GM18858 (cell line): ENCODE data around the gene SENP5.

Experiments
- ATAC-seq: cut with Tn5 transposase; IDR thresholded peaks from one replicate; pipeline ENCODE4 v1.9.1; 2021; ENCODE audit not compliant: unreplicated experiment

Gene SENP5

GRCh38 chr3:196883361-196883760, 15.6 kb downstream of the SENP5 start:
- ATAC-seq = no peak

- no peak for ATAC-seq
Measured at GRCh38 chr3:196886144-196886543, 18.4 kb downstream of the SENP5 start.

DNA sequence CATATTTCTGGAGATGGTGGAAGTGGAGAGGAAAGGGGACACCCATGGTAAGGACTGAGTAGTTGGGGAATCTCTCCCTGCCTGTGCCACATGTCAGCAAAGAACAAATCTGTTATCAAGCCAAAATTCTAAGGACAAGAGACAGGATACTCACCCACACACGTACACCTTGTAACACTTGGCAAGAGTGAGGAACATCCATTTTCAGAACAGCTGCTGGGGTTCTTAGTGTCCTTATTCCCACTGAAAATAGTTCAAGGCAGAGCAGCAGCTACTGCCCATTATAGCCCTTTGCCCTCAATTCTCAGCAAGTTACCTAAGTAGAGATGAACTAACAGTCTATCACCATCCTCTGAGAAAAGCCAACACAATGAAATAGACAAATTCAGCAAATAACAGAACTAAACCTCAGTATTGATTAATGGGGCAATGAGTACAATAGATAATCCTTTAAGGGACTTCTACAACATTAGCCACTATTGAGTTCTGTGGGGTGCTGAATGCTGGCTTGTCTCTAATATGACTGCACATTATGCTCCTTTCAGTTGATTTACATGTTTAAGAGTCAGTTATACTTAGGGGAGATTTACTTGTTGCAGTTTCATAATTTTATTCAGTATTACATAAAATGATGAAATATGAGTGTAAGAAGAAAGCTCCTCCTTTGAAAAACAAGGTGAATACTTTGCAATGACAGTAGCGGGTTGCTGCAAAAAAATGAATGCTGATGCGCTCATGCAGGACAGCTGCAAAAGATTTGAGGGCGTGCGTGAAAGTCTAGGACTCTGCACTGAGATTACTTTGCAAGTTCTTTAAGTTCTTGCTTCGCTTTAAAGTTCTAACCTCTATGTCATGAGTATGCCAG, 22.4 kb downstream of the SENP5 start:
- ATAC-seq = no peak

- no peak for ATAC-seq
Measured at GRCh38 chr3:196894557-196895295, 27.0 kb downstream of the SENP5 start.

DNA sequence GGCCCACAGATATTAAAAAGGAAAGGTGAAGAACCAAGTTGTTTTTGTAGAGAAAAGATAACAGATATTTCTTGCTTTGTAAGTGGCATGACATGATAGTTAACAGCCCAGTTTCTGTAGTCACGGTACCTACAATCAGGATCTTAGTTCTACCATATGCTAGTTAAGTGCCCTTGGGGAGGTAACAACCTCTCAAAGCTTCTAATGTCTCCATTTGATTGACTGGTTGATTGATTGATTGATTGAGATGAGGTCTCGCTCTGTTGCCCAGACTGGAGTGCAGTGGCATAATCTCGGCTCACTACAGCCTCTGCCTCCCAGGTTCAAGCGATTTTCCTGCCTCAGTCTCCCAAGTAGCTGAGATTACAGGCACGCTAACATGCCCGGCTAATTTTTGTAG, 28.5 kb downstream of the SENP5 start:
- ATAC-seq = no peak

DNA sequence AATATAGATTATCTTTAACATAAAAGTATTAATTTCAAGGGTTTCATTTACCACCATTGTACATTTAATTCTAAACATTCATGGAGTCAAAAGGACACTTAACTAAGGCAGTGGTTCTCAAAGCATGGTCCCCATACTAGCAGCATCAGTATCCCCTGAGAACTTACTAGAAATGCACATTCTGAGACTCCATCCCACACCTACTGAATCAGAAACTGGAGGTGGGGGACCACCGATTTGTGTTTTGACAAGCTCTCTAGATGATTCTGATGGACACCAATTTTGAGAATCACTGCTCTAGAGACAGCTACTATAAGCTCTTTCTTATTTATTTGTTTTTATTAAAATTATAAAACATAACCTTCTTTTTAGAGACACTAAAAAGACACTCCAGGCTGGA, 34.0 kb downstream of the SENP5 start:
- no peak for ATAC-seq

- no peak for ATAC-seq
Measured at GRCh38 chr3:196902296-196902695, 34.6 kb downstream of the SENP5 start.

DNA sequence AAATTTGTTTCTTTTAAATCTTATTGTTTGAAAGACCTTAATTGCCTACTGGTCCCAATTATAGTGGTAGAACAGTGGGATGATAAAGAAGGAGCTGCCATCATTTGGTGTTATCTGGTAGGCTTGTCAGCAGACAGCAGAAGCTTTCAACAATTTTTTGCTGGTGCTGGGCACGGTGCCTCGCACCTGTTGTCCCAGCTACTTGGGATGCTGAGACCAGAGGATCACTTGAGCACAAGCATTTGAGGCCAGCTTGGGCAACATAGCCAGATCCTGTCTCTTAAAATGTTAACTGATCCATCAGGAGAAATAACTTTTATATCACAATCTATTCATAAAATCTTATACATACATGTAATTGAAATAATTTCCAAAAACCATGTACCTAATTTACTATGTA, 36.0 kb downstream of the SENP5 start:
- no peak for ATAC-seq

GRCh38 chr3:196914866-196915265, 47.1 kb downstream of the SENP5 start:
- no peak for ATAC-seq

DNA sequence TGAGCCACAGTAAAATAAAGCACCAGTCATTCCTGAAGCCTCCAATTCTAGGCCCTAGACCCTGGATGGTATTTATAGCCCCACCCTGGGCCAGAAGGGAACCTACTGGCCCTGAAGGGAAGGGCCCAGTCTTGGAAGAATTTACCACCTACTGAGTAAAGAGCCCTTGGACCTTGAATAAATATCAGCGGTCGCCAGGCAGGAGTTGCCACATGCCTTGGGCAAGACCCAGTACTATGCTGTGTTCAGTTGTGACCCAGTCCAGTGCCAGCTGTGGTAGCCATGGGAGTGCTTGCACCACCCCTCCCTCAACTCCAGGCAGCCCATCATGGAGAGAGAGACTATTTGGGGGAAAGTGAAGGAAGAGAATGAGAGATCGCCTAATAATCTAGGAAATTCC, 47.7 kb downstream of the SENP5 start:
- ATAC-seq = no peak

- no peak for ATAC-seq
Measured at GRCh38 chr3:196916221-196916620, 48.5 kb downstream of the SENP5 start.

DNA sequence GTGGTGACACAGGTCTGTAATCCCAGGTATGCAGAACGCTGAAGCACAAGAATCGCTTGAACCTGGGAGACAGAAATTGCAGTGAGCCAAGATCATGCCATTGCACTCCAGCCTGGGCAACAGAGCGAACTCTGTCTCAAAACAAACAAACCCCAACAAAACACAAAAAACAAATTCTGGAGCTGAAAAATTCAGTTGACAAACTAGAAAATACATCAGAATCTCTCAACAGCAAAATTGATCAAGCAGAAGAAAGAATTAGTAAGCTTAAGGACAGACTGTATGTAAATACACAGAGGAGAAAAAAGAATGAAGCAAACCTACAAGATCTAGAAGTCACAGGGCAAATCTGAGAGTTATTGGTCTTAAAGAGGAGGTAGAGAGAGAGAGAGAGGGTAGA, 49.3 kb downstream of the SENP5 start:
- ATAC-seq = no peak

- ATAC-seq = no peak
Measured at GRCh38 chr3:196918968-196919367, 51.2 kb downstream of the SENP5 start.

- ATAC-seq = no peak
Measured at GRCh38 chr3:196920733-196921132, 53.0 kb downstream of the SENP5 start.

DNA sequence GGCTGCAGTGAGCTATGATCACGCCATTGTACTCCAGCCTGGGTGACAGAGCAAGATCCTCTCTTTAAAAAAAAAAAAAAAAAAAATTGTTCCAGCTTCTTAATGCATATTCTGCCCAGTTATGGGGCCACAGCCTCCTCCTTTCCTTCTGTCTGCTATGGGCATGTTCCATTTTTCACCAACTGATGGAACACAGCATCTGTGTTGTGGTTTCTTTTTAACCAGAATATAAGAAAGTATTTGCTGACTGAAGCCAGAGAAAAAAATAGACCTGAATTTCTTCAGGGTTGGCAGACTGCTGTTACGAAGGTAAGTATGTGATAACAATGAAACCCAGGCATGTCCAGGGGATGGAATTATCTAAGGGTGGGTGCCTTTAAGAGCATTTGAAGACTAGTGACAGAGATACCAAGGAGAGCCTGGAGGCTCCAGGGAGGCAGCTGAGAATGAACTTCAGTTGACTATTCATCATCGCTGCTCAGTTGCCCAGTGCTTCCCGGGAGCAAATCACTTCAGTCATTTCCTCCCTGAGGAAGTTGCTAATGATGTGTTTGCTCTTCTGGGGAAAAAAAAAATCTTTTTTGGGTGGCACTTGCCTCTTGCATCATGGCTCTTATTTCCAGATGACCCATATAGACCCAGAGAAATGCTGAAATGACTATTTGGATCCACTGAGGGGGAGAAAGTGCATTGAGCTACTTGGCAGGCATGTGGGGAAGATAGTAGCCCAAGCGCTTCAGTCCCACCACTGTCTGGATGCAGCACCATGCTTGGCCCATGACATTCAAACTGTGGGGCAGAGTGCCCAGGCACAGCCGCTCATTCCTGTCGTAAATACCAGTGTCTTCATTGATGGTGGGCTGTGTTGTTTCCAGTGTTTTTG, 60.1 kb downstream of the SENP5 start:
- ATAC-seq = no peak

DNA sequence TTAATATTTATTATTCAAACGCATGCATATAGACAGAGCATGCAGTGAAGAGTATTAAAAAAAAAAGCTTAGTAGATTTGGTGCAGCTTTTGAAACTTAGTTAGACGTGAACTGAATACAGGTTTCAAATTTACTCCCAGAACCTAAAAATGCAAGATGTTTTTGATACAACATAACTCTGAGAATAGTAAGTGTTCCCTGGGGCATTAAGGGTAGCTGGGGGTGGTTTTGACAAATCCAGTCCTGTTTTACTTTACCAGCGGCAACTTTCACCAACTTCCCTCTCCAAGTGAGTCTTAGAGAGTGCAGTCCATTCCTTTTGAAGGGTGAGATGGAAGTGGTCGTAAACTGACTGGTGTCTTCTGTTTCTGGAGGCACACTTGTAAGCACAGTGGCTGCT, 63.4 kb downstream of the SENP5 start:
- ATAC-seq = no peak

- ATAC-seq = no peak
Measured at GRCh38 chr3:196931828-196932587, 64.3 kb downstream of the SENP5 start.

DNA sequence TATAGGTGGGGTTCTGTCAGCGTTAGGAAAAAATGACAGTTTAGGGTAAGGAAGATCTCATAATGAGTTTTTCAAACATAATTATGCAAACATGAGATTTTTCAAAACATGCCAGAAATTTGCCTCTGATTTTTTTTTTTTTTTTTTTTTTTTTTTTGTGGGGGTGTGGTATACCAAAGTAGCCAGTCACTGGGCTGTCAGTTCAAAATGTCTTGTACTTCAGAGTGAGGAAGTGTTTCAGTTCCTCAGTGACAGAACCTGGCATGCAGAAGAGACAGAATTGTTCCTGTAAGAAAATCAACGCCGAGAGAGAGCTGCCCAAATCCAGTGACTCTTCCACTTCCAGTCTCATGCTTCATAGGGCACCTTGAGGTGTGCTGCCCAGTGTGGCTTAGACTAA, 64.9 kb downstream of the SENP5 start:
- ATAC-seq = no peak

DNA sequence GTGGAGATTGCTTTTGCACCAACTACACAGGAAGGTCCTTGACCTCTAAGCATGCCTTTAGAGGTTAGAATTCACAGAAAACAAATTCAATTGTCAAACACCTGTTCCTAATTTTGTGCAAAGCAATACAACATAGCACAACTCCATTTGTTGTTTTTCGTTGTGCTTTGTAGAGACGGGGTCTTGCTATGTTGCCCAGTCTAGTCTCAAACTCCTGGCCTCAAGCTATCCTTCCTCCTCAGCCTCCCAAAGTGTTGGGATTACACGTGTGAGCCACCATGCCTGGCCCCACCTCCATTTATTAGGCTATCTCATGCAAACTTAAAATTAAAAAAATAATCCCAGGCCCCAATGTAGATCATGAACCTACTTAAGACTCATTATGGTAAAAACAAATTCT, 68.6 kb downstream of the SENP5 start:
- ATAC-seq = no peak

GRCh38 chr3:196938124-196938523, 70.4 kb downstream of the SENP5 start:
- no peak for ATAC-seq

DNA sequence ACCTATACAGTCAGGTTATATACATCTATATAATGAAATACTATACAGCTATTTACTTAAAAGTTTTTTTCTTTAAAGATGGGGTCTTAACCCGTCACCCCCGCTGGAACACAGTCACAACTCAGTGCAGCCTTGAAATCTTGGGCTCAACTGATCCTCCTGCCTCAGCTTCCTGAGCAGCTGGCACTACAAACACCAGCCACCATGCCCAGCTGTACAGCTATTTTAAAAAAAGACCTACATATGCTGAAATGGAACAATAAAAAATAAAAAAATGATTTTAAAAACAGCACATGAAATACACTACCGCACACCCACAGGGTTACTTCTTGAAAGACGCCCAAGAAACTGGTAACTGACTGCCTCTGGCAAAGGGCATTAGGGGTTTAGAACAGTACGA, 70.9 kb downstream of the SENP5 start:
- ATAC-seq = no peak
